Stimulated activated CD4-positive, alpha-beta T cell treated with anti-CD3 and anti-CD28 coated beads, Interleukin-2, amount 100 ng/mL, for 4 hours (primary cell): ENCODE data around the gene DBX1.
"Not testable (repeated sequence)": the region's sequence is repeated elsewhere in the genome, so short reads cannot be mapped to it uniquely, and the experiment has no call there.

Experiments used
- DNase-seq: peaks from one replicate; pipeline ENCODE4 v3.0.0-alpha.2; 2020; ENCODE audit warnings: low read depth

DBX1 gene, protein sequence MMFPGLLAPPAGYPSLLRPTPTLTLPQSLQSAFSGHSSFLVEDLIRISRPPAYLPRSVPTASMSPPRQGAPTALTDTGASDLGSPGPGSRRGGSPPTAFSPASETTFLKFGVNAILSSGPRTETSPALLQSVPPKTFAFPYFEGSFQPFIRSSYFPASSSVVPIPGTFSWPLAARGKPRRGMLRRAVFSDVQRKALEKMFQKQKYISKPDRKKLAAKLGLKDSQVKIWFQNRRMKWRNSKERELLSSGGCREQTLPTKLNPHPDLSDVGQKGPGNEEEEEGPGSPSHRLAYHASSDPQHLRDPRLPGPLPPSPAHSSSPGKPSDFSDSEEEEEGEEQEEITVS

DNA sequence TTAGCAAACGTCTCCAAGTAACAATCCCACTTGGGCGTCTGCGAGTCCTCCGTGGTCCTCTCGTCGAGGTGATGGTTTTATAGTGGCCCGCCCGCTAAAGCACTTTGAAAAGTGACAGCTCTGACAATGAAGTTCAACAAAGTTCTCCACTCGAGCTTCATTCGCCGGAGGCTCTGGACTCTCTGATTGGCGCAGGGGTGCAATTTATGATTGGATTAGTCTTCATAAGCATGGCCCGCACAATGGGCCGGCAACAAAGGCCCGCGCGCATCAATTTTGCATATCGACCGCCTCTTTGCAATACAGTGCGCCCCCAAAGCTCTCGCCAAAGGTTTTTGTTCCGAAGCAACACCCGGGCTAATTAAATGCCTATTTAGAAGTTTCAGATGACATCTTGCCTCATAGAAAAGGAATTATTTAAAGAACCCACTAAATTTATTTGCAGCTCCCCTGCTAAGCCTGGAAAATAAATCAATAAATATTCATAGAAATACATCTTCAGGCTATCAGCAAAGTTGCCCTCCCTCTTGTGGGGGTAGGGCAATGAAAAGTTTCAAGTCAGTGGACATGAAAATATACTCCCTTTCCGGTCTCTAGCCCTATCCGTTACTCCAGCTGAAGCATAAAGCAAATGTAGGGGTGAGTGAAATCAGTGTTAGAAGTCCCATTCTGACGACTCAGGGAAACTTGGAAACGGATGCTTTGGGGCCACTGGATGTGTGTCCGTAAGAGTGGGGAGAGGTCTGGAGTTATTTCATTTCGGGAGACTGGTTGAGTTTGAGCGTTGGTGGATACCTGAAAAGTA is at the start of gene DBX1:
DBX1 (minus strand) TSS at position 51 of the 805 bp plus-strand sequence. CDS start 151 bp downstream, outside the sequence.
- DNase-seq: no peak

DNA sequence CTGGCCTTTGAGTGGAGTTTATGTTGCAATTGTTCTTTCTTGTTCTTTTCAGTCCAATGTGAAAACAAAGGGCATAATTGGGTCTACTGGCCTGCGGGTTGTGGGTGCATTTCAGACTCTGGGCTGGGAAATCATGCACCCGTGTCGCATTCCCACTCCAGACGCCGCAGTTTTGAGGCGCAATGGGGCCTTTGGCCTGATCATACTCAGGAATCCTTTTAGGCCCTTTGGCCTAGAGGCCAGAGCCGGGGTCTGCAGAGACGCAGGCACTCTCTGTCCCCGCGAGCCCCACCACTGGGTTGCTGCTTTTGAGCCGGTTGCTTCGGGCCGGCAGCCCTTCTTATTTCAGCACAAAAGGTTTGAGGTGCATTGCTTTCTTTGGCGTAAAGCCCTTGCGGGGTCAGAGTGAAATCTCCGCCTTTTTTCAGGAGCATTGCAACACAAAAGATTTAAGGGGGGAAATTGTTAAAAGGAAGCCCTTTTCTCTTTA is 48.4 kb upstream of the DBX1 start:
- DNase-seq: no peak

DNA sequence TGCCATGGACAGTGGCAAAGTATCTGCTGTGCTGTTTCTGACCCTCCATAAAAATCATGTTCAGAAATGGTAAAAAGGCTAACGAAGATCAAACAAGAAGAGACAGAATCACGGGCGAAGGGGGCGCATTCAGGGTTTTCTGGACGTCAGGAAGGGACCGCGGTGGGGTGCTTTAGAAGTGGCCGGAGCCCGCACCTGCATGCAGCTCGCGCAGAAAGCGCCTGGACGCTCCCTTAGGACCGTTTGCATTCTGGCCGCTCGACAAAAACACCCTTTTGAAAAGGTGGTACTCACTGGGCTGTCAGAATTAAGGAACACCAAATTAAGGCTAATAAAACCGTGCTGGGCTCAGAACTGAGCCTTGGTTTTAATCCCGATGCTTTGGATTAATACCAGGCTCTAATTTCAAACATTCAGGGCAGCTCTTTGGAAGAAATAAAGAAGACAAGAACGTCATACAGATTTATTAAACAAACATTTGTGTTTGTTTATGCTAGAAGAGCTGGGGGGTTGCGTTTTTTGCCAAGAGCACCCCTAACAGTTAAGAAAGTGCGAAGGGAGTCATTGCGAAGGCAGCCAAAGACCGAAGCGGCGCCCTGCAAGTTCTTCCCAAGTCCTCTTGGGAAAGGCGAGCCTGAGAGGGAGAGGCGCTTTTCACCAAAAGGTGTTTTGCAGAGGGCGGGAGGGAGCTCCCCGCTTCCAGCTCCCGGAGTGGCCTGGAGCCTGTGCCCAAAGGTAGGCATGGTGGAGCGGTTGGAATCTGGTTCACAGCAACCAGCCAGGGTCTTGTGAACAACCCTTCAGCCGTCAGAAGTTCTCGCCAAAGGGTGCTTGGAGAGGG is 47.7 kb upstream of the DBX1 start:
- no peak for DNase-seq

DNA sequence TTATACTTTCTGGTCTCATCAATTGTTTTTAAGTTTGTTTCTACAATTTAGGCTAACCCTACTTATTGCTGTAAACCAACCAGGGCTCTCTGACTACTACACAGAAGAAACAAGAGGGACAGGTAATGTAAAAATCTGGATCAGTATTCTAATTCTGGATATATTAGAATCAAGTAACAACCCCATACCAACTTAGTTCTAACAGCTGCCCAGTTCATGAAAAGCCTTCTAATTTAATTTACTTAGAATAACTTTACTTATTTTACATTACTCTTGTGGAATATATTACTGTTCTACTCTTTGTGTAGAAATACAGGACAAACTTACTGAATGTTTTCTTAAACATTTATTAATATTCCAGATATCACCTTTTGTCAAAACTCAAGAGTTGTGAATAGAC is 45.5 kb upstream of the DBX1 start:
- DNase-seq: no peak

DNA sequence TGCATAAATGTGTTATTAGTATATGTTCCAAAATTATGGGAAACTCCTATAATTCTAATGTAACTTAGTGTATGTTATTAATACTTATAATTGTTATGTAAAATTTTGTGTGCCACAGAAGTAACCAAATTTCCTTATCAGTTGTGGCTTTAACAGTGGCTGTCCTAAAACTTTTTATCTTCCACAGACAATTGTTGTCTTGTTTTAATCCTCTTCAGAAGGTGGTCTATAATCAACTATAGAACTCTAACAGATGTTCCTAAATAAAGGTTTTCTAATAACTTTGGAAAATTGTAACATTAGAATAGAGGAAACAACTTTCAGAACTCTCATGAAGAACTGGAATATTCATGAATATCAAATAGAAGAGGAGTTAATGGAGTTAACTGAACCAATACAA is 44.4 kb upstream of the DBX1 start:
- DNase-seq: no peak

DNA sequence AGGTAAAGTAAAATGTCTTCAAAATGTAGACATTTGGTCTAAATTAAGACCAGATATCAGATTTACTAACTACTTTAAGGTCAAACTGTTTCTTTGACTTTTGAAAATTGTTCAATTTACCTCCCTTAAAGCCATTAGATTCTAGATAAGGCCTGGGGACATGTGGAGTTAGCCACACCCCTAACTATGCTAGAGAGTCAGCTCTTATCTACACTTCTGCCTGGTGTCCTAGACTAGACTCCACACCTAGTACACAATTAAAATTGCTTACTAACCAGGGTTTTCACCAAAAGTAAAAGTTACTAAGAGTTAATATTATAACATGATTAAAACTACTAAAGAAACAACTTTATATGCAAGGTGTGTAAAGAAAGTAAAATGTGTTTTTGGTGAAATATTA is 43.6 kb upstream of the DBX1 start:
- no peak for DNase-seq

DNA sequence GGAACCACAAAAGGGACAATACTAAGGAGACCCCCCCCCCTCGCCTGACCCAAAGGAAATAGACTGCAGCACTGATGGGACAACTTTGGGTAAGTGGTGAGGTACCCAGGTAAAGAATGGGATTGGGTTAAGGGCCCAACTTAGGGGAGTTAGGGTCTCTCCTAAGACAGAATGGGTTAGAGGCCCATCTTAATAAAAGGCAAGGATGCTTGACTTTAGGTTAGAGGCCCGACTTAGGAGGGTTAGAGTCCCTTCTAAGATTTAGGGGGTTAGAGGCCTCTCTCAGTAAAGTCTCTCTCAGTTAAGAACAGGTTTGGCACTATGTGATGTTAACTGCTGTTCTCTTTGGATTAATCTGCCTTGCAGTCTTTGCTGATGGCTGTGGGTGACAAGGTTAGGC is 41.0 kb upstream of the DBX1 start:
- no peak for DNase-seq

DNA sequence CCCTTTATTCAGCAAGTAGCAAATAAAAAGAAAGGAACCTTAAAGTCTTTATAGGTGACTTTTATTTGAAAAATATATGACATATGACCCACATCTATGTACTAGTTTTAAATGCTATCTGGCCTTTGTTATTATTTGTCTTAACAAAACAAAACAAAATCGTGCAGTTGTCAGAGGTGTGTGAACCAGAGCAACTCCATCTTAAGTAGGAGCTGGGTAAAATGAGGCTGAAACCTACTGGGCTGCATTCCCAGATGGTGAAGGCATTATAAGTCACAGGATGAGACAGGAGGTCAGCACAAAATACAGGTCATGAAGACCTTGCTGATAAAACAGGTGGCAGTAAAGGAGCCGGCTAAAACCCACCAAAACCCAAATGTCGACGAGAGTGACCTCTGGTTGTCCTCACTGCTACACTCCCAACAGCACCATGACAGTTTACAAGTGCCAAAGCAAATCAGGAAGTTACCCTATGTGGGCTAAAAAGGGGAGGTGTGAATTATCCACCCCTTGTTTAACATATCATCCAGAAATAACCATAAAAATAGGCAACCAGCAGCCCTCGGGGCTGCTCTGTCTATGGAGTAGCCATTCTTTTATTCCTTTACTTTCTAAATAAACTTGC is 40.2 kb upstream of the DBX1 start:
- not testable (repeated sequence) for DNase-seq

DNA sequence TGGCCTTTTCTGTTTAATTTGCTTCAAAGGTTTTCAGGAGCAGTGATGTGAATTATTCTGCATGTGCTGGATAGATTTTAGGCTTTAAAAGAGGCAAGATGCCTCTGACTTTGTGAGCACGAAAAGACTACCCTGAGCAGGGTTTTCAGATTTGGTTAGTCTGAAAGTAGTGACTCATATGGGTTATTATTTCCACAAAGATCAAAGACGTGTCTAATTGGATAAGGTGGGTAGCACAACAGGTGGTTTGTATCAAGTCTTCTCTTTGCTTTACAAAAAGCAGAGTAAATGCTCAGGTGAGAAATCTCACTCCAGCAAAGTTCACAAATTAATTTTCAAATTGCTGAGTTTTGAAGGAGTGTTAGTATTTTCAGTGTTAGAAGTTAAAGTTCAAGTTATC is 37.6 kb upstream of the DBX1 start:
- no peak for DNase-seq

DNA sequence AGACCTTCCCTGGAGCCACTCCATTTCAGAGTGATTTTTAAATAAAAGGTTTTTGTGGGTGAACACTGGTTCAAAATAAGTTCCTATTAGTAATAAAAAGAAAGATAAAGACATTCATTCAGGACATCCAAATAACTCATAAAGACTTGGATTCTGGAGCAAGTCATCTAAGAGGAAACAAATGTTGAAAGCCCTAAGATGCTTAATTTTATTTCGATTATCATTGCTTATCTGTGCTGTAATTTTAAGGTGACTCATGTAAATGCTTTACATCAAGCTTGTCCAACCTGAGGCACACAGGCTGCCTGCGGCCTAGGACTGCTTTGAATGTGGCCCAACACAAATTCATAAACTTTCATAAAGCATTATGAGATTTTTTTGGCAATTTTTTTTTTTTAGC is 34.2 kb upstream of the DBX1 start:
- no peak for DNase-seq

DNA sequence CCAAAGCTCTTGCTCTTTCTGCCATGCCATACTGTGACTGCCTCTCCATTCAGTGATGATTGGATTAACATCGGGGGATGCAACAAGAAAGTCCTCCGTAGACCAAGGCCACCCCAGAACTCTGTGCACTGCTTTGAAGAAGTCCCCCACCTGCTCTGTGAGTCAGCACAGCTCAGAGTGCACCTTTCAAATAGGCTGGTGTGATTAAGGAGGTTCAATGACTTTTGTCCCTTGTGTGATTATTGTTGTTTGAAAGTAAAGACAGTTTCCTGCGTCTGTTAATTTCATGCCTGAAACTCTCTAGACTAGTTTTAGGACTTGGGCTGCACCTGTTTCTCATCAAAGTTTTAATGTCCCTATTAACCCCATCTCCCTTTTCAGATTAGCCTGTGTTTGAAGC is 33.0 kb upstream of the DBX1 start:
- no peak for DNase-seq

DNA sequence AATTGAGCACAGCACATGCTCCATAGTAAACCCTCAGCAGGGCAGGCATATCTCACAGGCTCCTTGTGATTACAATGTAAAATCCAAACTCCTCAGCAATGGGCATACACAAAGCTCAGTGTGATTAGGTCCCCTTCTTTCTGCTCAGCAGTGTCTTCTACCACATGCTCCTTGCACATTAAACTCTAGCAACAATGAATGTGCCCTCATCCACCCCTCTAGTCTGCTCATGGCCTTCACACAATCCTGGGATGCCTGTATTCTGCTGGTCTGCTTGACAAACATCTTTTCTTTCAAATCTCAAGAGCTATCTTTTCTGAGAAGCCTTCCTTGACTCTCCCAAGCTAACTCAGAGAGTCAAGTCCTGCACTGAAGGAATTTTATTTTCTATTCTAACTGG is 32.4 kb upstream of the DBX1 start:
- no peak for DNase-seq

DNA sequence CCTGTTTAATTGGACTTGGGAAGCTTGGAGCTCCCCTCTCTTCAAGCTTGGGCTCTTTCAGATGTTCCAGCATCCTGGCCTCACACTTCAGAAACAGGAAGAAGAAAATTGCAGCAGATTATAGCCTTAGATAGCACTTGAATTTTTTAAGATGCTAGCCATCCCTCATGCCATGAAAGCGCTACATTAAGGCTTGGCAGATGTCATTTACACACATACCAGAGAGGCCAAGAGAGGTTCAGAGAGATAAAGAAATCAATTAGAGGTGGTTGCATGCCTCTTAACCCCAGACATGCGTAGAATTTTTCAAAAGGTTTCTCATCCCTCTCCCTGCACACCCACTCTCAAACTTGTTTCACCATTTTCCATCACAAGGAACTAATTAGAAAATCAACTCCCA is 31.9 kb upstream of the DBX1 start:
- no peak for DNase-seq

DNA sequence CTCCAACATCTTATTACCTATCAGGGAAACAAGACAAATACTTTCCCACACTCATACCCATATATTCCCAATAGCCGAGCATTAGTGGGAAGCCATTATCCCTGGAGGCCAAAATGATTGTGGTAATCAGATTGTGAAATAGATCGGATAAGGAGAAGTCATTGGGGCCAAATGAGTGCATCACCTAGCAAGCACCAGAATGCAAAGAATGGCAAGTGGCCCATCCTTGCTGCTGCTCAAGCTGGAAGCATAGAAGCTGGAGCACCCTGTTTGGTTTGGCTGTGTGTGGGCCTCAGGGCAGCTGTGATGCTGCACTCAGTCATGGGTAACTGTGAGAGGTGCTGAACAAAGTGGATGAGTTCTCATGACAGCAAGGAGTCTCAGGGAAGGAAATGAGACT is 18.7 kb upstream of the DBX1 start:
- no peak for DNase-seq

DNA sequence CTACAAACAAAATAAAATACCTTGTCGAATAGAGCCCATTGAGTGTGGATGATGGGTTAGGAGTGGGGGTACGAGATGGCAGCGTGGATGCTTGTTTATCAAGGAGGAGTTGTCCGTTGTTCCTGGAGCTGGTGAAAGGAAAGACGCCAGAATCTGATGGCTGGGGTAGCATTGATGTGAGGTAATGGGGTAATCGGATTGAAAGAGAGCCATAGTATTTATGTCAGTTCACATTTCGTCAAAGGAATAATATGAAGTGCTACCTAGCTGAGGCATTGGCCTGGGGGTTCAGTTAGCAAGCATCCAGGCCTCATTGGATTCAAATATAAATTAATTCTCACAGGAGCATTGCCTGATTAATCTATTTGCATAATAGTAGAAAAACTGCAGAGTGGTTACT is 16.9 kb upstream of the DBX1 start:
- DNase-seq: no peak

DNA sequence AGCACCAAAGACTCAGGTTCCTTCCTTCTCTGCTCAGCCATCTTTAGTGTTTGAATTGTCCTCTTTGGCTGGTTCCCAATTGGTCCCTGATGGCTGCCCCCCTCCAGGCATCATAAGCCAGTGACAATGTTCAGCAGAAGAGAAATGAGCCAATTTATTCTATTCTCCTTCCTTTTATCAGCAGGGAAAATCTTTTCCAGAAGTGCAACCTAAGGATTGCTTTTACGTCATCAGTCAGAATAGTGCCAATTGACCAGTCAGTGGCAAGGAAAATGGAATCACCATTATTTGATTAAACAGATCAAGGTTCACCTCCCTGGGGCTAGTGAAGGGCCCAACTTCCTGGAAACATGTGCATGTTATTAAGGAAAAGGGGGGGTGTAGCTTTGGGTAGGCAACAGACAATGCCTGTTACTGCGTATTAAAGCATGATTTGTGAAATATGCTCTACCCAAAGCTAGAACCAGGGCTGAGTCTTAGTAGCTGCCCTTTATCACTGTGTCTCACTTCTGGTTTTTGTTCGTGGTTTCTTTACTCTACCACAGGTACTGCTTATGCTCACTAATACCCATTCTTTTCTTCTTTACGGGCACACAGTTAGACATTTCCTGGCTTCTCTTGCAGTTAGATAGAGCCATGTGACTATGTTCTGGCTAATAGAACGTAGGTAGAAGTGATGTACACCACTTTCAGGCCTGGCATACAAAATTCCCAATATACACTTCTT is 12.6 kb upstream of the DBX1 start:
- DNase-seq: no peak

DNA sequence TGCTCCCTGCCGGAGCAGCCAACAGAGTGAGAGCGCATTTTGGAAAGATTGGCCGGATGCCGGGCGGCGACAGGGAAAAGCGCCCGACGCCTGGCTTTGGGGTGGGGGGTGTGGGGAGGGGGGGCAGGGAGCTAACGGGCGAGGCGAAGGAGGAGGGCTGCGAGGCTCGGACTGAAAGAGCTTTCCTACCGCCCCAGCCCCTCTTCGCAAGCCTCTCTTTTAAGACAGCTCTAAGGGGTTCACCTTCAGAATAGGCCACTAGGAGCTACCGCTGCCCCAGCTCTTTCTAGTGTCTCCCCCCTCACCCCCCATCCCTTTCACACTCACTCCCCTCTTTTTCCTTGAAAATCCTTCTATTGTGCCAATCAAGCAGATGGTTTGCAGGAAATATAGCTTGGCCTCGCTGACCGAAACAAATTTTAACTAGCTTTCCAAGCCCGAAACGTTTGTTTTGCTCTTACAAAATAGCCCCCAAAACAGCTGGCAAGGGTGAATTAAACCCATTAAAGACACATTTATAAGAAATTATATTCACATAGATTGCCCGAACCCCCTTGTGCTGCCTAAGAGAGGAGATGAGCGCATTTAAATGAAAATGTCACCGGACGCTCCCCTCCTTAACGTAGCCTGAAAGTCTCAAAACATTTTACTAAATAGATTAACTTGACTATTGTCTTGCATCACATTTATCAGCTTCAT is 3.7 kb upstream of the DBX1 start:
- DNase-seq: no peak

DNA sequence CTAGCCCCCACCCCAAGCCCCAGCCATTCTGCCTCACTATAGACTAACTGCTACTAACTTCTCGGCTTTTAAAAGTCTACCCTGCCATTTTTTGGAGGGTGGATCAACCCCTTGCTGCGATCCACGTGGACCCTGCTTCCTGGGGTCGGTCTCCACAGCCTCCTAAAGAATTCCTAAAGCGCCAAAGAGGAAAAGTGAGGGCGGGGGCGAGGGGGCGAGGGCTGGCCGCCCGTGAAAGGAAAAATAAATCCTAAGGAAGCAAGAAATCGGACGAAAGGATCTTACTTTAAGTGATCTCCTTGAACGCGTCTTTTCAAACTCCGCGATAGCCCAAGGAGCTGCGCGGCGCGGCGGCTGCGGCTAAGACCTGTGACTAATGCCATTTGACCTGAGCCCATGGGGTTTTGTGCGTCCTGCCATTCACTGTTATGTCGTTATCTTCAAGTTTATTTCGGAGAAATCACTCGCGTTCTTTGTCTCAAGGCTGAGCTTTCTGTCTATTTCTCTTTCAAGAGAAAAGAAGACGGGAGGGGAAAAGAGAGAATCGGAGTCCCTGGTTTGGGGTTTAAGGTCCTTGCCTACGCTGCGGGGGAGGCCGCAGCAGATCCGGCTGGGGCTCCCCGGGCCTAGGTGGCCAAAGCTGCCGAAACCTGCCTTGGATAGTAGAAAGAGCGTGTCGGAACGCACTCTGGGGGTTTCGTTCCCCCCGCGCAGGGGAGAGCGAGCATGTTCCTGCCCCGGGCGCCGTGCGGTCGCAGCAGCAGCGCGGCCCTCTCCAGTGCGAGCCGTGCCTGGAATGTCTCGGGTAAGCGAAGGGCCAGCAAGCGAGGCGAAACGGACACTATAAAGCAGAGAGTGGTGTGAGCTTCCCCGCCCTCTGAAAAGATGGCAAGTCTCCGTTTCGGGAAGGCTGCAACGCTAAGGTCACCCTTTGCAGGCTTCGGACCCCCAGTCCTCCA is 2.8 kb upstream of the DBX1 start:
- no peak for DNase-seq

DNA sequence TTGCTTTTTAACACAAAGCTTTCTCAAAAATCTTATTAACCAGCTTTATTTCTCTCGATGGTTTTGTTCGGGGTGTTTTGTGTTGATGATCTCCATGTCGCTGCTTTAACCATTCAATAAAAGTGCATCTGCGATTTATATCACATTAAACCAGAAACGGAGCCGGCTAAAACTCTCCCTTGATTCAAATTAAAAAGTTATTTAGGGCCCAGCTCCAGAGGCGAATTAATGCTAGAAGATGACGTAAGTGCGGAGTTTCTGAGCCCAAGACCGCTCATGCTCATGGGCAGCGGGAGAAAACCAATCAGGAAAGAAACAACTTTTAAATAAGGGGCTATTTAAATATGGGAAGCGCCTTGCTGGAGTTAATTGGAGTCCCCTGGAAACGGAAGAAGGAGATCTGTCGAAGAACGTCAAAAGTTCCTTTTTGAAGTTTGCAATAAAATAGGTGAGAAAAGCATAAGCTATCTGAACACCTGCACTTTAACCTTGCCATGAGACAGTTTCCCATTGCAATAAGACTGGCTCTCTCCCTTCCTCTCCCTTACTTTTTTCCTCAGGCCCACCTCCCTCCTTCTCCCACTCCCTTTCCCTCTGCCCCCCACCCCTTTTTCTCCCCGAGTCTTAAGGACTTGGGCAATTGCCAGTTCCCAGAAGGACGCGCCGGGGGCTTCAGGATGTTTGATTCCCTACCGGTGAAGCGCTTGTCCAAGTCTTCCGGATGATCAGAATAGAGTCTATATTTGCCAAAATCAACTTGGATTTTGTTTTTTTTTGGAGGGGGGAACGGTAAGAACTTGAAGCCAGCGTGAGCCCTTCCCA is 1.9 kb upstream of the DBX1 start:
- no peak for DNase-seq
